Gastroesophageal sphincter (tissue), 4 donors: ENCODE measurements around the gene FAM184B. TPM values are rescaled to one million over a fixed set of nuclear protein-coding genes. Genes with fewer than 3 reads are reported as not detected.

Source experiments
- ATAC-seq: fragments of 150-250 bp; one replicate; pipeline ENCODE4 v1.9.1; 2016; ENCODE audit warnings: mild to moderate bottlenecking, moderate library complexity
- H3K27ac ChIP-seq, 4 donors: fragments of 200-600 bp; sonication (generic) in 3 of 4; 1 replicate in 3 of 4; 2 replicates in 1 of 4; pipeline ENCODE4 v1.5.1; 2016 to 2019
- H3K27me3 ChIP-seq: fragments of 200-600 bp; sonication (generic); one replicate; pipeline ENCODE4 v1.5.1; 2019
- H3K36me3 ChIP-seq, 2 donors: fragments of 200-600 bp; sonication (generic); one replicate each; pipeline ENCODE4 v1.5.1; 2019; ENCODE audit warnings: control low read depth in 1 of 2
- H3K4me1 ChIP-seq, 3 donors: fragments of 200-600 bp; sonication (generic); 1 replicate in 2 of 3; 2 replicates in 1 of 3; pipeline ENCODE4 v1.5.1; 2016 to 2019; ENCODE audit warnings: control low read depth in 2 of 3
- H3K4me3 ChIP-seq, 2 donors: fragments of 200-600 bp; sonication (generic); one replicate each; pipeline ENCODE4 v1.5.1; 2019; ENCODE audit warnings: mild to moderate bottlenecking in 1 of 2, moderate library complexity in 1 of 2
- H3K9me3 ChIP-seq, 3 donors: fragments of 200-600 bp; sonication (generic); one replicate each; pipeline ENCODE4 v1.5.1; 2017 to 2019; ENCODE audit warnings: control low read depth in 2 of 3
- EP300 ChIP-seq: sonication (generic); formaldehyde crosslinking; IDR thresholded peaks from one replicate; pipeline ENCODE4 v1.6.1; 2017; ENCODE audit warnings: antibody characterized with exemption, mild to moderate bottlenecking
- POLR2A ChIP-seq, 2 donors: fragments of 450-650 bp; IDR thresholded peaks; one replicate each; pipeline ENCODE4 v1.6.1; 2017; ENCODE audit warnings: antibody characterized with exemption in 2 of 2, mild to moderate bottlenecking in 2 of 2, moderate library complexity in 1 of 2
- POLR2AphosphoS5 ChIP-seq: sonication (generic); formaldehyde crosslinking; IDR thresholded peaks from one replicate; pipeline ENCODE4 v1.6.1; 2017; ENCODE audit warnings: antibody characterized with exemption
- WGBS, 2 donors: methylation state at CpG; one replicate each; pipeline ENCODE4 v1.1.5; 2018; ENCODE audit warnings: low coverage in 1 of 2; 5-methylcytosine and 5-hydroxymethylcytosine counted together
- total RNA-seq, 4 donors: library from RNA; depleted of rRNA; stranded (reverse); fragments of >200 nt; gene quantifications; one replicate each; pipeline ENCODE4 v1.1.0, GENCODE V29; 2016
- TF ChIP-seq, protein P1 (sequence below), 4 experiments: fragments of 200-600 bp in 2 of 4; fragments of 450-650 bp in 2 of 4; sonication (generic) in 1 of 4; IDR thresholded peaks; one replicate each; pipeline ENCODE4 v1.5.1; 2017 to 2019; ENCODE audit warnings: antibody characterized with exemption in 4 of 4, mild to moderate bottlenecking in 2 of 4, moderate library complexity in 2 of 4

FAM184B gene
- total RNA-seq, 4 donors from 2014 or later: under 0.01 TPM; not detected in 3

DNA sequence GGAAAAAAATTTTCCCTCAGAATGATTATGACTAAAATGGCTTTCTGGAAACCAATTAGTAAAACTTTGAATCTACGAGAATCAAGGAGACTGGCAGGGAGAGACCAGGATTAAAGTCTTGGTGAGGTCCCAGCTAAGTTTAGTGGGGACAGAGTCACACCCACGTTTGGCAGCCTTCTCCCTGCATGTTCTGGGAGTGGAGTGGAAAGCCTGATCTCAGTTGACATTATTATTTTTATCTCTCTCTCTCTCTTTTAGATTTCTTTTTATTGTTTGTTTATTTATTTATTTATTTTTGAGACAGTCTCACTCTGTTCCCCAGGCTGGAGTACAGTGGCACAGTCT is 99.2 kb downstream of the FAM184B start:
- no peak for TF ChIP-seq POLR2AphosphoS5
- TF ChIP-seq, protein P1, sequence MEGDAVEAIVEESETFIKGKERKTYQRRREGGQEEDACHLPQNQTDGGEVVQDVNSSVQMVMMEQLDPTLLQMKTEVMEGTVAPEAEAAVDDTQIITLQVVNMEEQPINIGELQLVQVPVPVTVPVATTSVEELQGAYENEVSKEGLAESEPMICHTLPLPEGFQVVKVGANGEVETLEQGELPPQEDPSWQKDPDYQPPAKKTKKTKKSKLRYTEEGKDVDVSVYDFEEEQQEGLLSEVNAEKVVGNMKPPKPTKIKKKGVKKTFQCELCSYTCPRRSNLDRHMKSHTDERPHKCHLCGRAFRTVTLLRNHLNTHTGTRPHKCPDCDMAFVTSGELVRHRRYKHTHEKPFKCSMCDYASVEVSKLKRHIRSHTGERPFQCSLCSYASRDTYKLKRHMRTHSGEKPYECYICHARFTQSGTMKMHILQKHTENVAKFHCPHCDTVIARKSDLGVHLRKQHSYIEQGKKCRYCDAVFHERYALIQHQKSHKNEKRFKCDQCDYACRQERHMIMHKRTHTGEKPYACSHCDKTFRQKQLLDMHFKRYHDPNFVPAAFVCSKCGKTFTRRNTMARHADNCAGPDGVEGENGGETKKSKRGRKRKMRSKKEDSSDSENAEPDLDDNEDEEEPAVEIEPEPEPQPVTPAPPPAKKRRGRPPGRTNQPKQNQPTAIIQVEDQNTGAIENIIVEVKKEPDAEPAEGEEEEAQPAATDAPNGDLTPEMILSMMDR (IDR thresholded peaks at IDR 0.05): no peak
- Histone ChIP-seq H3K4me3 (no peak overlapping the region), H3K9me3 (peaks cover 0 to 5% (median 0%) of the 10 kb centered on the region in 3 donors), H3K27ac (no peak overlapping the region), H3K36me3 (no peaks in the 10 kb centered on the region), H3K4me1 (no peaks in the 10 kb centered on the region), H3K27me3 (no peaks in the 10 kb centered on the region)
- WGBS, 2 donors: 61 to 68% methylated on average over 2 of the region's 2 CpGs
- ATAC-seq: no peak

DNA sequence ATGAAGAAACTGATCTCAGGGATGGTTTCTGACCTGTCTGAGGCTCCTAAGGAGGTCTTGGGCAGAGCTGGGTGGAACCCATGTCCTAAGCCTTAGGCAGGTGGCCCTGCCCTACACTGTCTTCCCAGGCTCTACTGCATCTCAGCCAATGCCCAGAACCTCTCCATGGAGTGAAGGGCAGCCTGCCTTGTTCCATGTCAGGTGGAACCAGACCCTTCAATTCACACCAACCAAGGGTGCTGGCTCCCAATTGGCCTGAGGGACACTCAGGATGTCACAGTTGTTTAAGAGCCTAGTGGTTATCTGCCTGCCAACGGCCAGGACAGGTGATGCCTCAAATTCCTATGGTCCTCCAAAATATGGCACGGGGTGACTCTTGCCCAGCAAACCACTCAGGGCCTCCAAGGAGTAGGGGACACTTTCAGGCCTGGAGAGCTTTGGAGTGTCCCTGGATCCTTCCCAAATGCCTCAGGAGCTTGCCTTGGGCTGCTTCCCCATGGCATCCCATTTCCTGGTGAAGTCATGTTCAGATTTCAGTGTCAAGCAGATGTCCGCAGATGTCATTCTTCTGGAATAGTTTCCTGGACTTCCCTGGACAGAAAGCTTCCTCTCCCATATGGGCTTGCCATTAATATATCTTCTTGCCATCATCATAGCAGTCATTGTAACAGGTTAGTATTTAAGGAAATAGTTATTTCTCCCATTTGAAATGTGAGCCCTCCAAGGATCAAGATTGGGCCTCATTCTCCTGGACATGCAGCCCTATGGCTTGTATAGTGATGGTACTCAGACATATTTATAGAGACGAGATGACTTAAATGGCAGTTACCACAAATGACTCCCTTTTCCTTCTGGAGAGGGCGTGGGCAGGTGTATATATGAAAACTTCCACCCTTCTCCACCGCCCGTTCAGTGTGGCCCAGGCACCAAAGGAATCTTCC is 99.9 kb downstream of the FAM184B start:
- Histone ChIP-seq H3K27ac (no peak overlapping the region), H3K9me3 (peaks cover 0 to 5% (median 0%) of the 10 kb centered on the region in 3 donors), H3K36me3 (no peaks in the 10 kb centered on the region), H3K27me3 (no peaks in the 10 kb centered on the region), H3K4me3 (no peak overlapping the region), H3K4me1 (no peaks in the 10 kb centered on the region)
- WGBS, 2 donors: 43 to 64% methylated on average over 3 to 5 of the region's 7 CpGs
- no peak for TF ChIP-seq POLR2AphosphoS5
- no peak for ATAC-seq

DNA sequence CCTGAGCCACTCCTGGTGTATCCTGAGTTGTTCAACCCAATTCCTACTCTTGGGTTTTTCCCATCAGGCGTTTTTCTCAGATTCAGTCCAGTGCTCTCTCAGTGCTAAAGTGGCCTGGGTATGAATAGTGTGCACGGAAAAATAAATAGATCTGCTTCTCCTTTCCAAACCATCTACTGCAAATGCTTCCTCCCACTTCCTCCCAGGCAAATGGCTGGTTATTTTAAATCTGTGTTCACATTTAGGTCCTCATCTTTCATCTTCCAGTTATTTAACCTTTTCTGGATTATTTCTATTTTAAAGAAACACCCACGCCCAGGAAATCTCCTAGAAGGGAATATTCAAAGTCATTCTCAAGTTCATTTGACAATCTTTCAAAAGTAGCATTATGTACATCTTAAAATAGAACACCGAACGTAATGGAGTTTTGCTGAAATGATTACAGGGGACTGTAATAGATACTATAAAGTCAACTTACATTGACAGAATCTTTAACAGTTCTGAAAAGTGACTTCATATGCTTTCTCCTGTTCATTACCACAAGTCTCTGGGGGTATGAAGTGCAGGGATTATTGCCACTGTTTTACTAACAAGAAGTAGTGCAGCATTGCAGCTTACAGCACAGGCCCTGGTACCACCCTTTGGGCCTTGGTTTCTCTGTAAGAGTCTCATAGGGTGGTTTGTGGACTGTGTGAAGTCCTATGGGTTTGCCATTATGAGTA is 100.7 kb downstream of the FAM184B start:
- no peaks in the 10 kb centered on the region for H3K4me1 ChIP-seq
- TF ChIP-seq EP300 (no peak), POLR2A (IDR thresholded peaks at IDR 0.05) (no peak), POLR2AphosphoS5 (no peak)
- TF ChIP-seq, protein P1 (IDR thresholded peaks at IDR 0.05): no peak
- H3K27me3 ChIP-seq: no peaks in the 10 kb centered on the region
- H3K4me3 ChIP-seq: no peak overlapping the region
- H3K27ac ChIP-seq: no peak overlapping the region
- no peak for ATAC-seq
- H3K9me3 ChIP-seq: peaks cover 0 to 5% (median 0%) of the 10 kb centered on the region in 3 donors
- no peaks in the 10 kb centered on the region for H3K36me3 ChIP-seq
- 51 to 52% methylated on average over 5 of the region's 5 CpGs for WGBS, 2 donors

DNA sequence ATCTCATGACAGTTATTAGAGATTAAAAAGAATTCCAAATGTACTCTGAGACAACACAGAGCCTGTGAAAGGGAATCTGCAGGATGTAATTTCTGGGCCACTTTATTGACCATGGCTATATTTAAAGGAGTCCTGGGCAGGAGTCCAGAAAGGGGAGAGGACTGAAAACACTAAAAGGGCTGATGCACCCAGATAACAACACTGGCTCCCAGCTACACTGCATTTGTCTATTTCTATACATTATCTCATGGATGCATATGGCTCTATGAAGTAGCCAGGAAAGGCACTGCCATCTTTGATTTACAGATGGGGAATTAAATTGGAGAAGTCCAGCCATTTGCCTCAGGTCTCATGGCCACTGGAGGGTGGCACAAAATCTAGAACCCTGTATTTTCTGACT is 111.0 kb downstream of the FAM184B start:
- H3K9me3 ChIP-seq: peaks cover 0 to 14% (median 0%) of the 10 kb centered on the region in 3 donors
- no peak overlapping the region for H3K27ac ChIP-seq
- H3K27me3 ChIP-seq: no peaks in the 10 kb centered on the region
- no peak for TF ChIP-seq EP300
- TF ChIP-seq, protein P1 (IDR thresholded peaks at IDR 0.05): no peak
- TF ChIP-seq POLR2AphosphoS5: no peak
- no peaks in the 10 kb centered on the region for H3K36me3 ChIP-seq
- no peaks in the 10 kb centered on the region for H3K4me1 ChIP-seq
- ATAC-seq: no peak
- no peak overlapping the region for H3K4me3 ChIP-seq

DNA sequence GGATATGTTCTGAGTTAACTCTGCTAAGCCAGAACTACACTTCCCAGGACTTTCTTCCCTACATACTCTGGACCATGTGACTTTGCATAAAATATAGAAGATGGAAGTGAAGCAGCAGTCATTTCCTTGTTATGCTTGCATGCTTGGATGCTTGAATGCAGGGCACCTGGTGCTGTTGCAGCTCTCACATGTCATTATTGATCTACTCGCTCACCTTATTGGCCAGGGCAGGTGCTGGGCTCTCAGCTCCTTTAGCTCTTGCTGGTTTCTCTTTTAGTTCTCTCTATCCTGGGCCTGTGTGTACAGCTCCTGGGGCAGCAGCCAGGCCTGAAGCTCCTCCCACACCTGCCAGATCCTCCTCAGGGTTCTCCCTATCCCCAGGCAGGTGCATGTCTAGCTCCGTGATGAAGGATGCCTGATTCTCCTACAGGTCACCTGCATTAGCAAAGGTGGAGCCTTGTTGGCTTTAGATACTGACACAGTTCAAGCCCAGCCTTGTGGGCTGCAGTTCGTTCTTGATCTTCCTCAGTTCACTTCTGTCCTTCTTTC is 113.7 kb downstream of the FAM184B start:
- H3K9me3 ChIP-seq: peaks cover 0 to 14% (median 0%) of the 10 kb centered on the region in 3 donors
- no peak overlapping the region for H3K4me3 ChIP-seq
- no peak for ATAC-seq
- H3K27me3 ChIP-seq: no peaks in the 10 kb centered on the region
- no peaks in the 10 kb centered on the region for H3K4me1 ChIP-seq
- H3K27ac ChIP-seq: no peak overlapping the region
- TF ChIP-seq EP300: no peak
- H3K36me3 ChIP-seq: no peaks in the 10 kb centered on the region
- WGBS, 2 donors: 79 to 83% methylated on average over 2 to 3 of the region's 3 CpGs
